Thyroid gland (tissue), 4 donors: ENCODE data around the gene KHDRBS1. TPM values are rescaled to one million over a fixed set of nuclear protein-coding genes. Genes with fewer than 3 reads are reported as not detected.

Source experiments
- DNase-seq, 2 donors: peaks; one replicate each; pipeline ENCODE4 v3.0.0-alpha.2; 2019
- H3K27ac ChIP-seq, 3 donors: fragments of 200-600 bp; sonication (generic); 1 replicate in 2 of 3; 2 replicates in 1 of 3; pipeline ENCODE4 v1.5.1; 2016 to 2019; ENCODE audit warnings: mild to moderate bottlenecking in 1 of 3, moderate library complexity in 1 of 3
- H3K27me3 ChIP-seq: fragments of 200-600 bp; sonication (generic); one replicate; pipeline ENCODE4 v1.5.1; 2019
- H3K36me3 ChIP-seq, 2 donors: fragments of 200-600 bp; sonication (generic); one replicate each; pipeline ENCODE4 v1.5.1; 2016 to 2019
- H3K4me1 ChIP-seq, 2 donors: fragments of 200-600 bp; sonication (generic); one replicate each; pipeline ENCODE4 v1.5.1; 2017 to 2019
- H3K4me3 ChIP-seq, 3 donors: fragments of 200-600 bp; sonication (generic); replicated peaks in 1 of 3; 1 replicate in 2 of 3; 2 replicates in 1 of 3; pipeline ENCODE4 v1.5.1; 2016; ENCODE audit warnings: mild to moderate bottlenecking in 1 of 3
- H3K9me3 ChIP-seq: fragments of 200-600 bp; sonication (generic); one replicate; pipeline ENCODE4 v1.5.1; 2017
- CTCF ChIP-seq, 6 experiments: fragments of 200-600 bp in 3 of 6; fragments of 450-650 bp in 3 of 6; sonication (generic) in 3 of 6; IDR thresholded peaks; one replicate each; pipeline ENCODE4 v1.5.1; 2016 to 2019; ENCODE audit warnings: antibody characterized with exemption in 6 of 6, mild to moderate bottlenecking in 2 of 6, inconsistent platforms in 1 of 6, moderate library complexity in 1 of 6
- POLR2A ChIP-seq, 2 donors: fragments of 450-650 bp; IDR thresholded peaks; one replicate each; pipeline ENCODE4 v1.6.1; 2017; ENCODE audit warnings: antibody characterized with exemption in 2 of 2, mild to moderate bottlenecking in 2 of 2, moderate library complexity in 1 of 2
- WGBS, 2 donors: methylation state at CpG; one replicate each; pipeline ENCODE4 v1.1.5; 2017; 5-methylcytosine and 5-hydroxymethylcytosine counted together
- intact Hi-C: fragments of 100-400 bp; cut with DNase I; formaldehyde crosslinking; loops from one replicate; pipeline ENCODE4 v1.15.1; 2023
- total RNA-seq, 4 donors: library from RNA; depleted of rRNA; stranded (reverse); fragments of >200 nt; gene quantifications; one replicate each; pipeline ENCODE4 v1.2.3, GENCODE V29; 2016

The KHDRBS1 gene
- total RNA-seq, 4 donors from 2014 or later: 71.9 to 107 (median 82.5) TPM

- Histone ChIP-seq H3K9me3 (no peaks in the 10 kb centered on the region), H3K4me1 (peaks cover 15 to 36% of the 10 kb centered on the region in 2 donors), H3K27me3 (no peaks in the 10 kb centered on the region), H3K36me3 (no peaks in the 10 kb centered on the region), H3K4me3 (no peak overlapping the region), H3K27ac (no peak overlapping the region)
- TF ChIP-seq CTCF (IDR thresholded peaks at IDR 0.05) (no peak), POLR2A (IDR thresholded peaks at IDR 0.05) (no peak)
- intact Hi-C loops: loop anchor here (10.0 kb wide), 1 partner anchor 104 kb away; no protein-coding TSS in a partner anchor
- 38 to 43% methylated on average over 5 of the region's 5 CpGs for WGBS, 2 donors
- DNase-seq: no peak
Measured at GRCh38 chr1:32068957-32069588, 55.4 kb downstream of the KHDRBS1 start.

- intact Hi-C loops: loop anchor here (5.0 kb wide), 1 partner anchor 40 kb away; no protein-coding TSS in a partner anchor
- Histone ChIP-seq H3K27me3 (no peaks in the 10 kb centered on the region), H3K36me3 (peaks cover 10 to 14% of the 10 kb centered on the region in 2 donors), H3K4me1 (peaks cover 11 to 27% of the 10 kb centered on the region in 2 donors), H3K9me3 (no peaks in the 10 kb centered on the region), H3K27ac (peak overlapping the region; percentile 93 to 95 (median 95)), H3K4me3 (peak overlapping the region; percentile 30 to 89 (median 73))
- WGBS, 2 donors: 17% methylated on average over 14 of the region's 14 CpGs
- no peak for TF ChIP-seq CTCF (IDR thresholded peaks at IDR 0.05)
- TF ChIP-seq POLR2A (IDR thresholded peaks at IDR 0.05): no peak
- no peak for DNase-seq
Measured at GRCh38 chr1:32071758-32072621, 58.3 kb downstream of the KHDRBS1 start.

GRCh38 chr1:32072622-32073298 lies 59.1 kb downstream of the KHDRBS1 start, which contains the start of gene TMEM39B:
TSS of gene TMEM39B (plus strand) at chr1:32072939. CDS start at chr1:32073048, 109 bp downstream.
- H3K27ac ChIP-seq: peak within 1 kb of the TSS; percentile 93 to 95 (median 95)
- H3K9me3 ChIP-seq: no peaks in the 10 kb centered on the region
- peak; percentile 96 to 97 for DNase-seq
- TF ChIP-seq CTCF (IDR thresholded peaks at IDR 0.05): peak in 3 of 6 experiments; percentile 30 to 44 (median 41)
- TF ChIP-seq POLR2A (IDR thresholded peaks at IDR 0.05): peak; percentile 48 to 65
- H3K4me1 ChIP-seq: peaks cover 11 to 22% of the 10 kb centered on the region in 2 donors
- H3K27me3 ChIP-seq: no peaks in the 10 kb centered on the region
- peaks cover 17 to 22% of the 10 kb centered on the region in 2 donors for H3K36me3 ChIP-seq
- intact Hi-C loops: loop anchor here (5.0 kb wide), 1 partner anchor 40 kb away; no protein-coding TSS in a partner anchor
- 0% methylated on average over 10 to 23 of the region's 67 CpGs for WGBS, 2 donors
- H3K4me3 ChIP-seq: peak within 1 kb of the TSS; percentile 30 to 89 (median 73)

GRCh38 chr1:32073299-32074229 lies 59.9 kb downstream of the KHDRBS1 start:
- H3K4me3 ChIP-seq: peak overlapping the region; percentile 30 to 89 (median 73)
- H3K27ac ChIP-seq: peak overlapping the region; percentile 93 to 95 (median 95)
- H3K9me3 ChIP-seq: no peaks in the 10 kb centered on the region
- H3K36me3 ChIP-seq: peaks cover 24 to 30% of the 10 kb centered on the region in 2 donors
- no peak for TF ChIP-seq CTCF (IDR thresholded peaks at IDR 0.05)
- no peak for TF ChIP-seq POLR2A (IDR thresholded peaks at IDR 0.05)
- no peak for DNase-seq
- intact Hi-C loops: loop anchor here (5.0 kb wide), 1 partner anchor 39 kb away; no protein-coding TSS in a partner anchor
- 35 to 39% methylated on average over 25 to 26 of the region's 28 CpGs for WGBS, 2 donors
- peaks cover 11 to 17% of the 10 kb centered on the region in 2 donors for H3K4me1 ChIP-seq
- no peaks in the 10 kb centered on the region for H3K27me3 ChIP-seq
